HEK293 (cell line): ENCODE data around the gene TMC3.

ENCODE experiments used
- ZNF391 ChIP-seq: fragments of 450-650 bp; formaldehyde crosslinking; IDR thresholded peaks from 2 replicates; pipeline ENCODE4 v1.5.1; 2016; ENCODE audit warnings: low read depth, missing biosample characterization, missing genetic modification characterization, borderline replicate concordance
- TF ChIP-seq, protein P1 (sequence below): fragments of 450-650 bp; formaldehyde crosslinking; IDR thresholded peaks from 2 replicates; pipeline ENCODE4 v1.5.1; 2016; ENCODE audit warnings: missing biosample characterization, missing genetic modification characterization

GRCh38 chr15:81362790-81363189, 11.2 kb downstream of the TMC3 start:
- TF ChIP-seq, protein P1, sequence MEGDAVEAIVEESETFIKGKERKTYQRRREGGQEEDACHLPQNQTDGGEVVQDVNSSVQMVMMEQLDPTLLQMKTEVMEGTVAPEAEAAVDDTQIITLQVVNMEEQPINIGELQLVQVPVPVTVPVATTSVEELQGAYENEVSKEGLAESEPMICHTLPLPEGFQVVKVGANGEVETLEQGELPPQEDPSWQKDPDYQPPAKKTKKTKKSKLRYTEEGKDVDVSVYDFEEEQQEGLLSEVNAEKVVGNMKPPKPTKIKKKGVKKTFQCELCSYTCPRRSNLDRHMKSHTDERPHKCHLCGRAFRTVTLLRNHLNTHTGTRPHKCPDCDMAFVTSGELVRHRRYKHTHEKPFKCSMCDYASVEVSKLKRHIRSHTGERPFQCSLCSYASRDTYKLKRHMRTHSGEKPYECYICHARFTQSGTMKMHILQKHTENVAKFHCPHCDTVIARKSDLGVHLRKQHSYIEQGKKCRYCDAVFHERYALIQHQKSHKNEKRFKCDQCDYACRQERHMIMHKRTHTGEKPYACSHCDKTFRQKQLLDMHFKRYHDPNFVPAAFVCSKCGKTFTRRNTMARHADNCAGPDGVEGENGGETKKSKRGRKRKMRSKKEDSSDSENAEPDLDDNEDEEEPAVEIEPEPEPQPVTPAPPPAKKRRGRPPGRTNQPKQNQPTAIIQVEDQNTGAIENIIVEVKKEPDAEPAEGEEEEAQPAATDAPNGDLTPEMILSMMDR (tag by site-specific recombination): no peak
- no peak for TF ChIP-seq ZNF391 (tag by site-specific recombination)
